Pancreas (tissue), 10 donors: ENCODE measurements around the gene PHYHIPL. TPM values are rescaled to one million over a fixed set of nuclear protein-coding genes. Genes with fewer than 3 reads are reported as not detected.

Source experiments
- ATAC-seq, 4 donors: fragments of 200-7000 bp; cut with Tn5 transposase; one replicate each; pipeline versions ENCODE4 v1.8.0 to v1.9.1; 2020; ENCODE audit warnings: mild to moderate bottlenecking in 4 of 4, moderate library complexity in 4 of 4
- DNase-seq, 6 donors: peaks; one replicate each; pipeline ENCODE4 v3.0.0-alpha.2; 2020
- FAIRE-seq: peaks from 2 replicates; lab custom pipeline; 2012; peaks lifted over from hg19 to GRCh38; lab: Jason Lieb, UNC
- H3K27ac ChIP-seq, 4 donors: fragments of 200-600 bp; sonication (generic); 1 replicate in 3 of 4; 2 replicates in 1 of 4; pipeline versions ENCODE4 v1.5.0 to v1.8.0; 2020
- H3K27me3 ChIP-seq, 4 donors: fragments of 200-600 bp; one replicate each; pipeline ENCODE4 v1.8.0; 2021
- H3K36me3 ChIP-seq, 3 donors: fragments of 200-600 bp; sonication (generic) in 1 of 3; one replicate each; pipeline versions ENCODE4 v1.5.0 to v1.8.0; 2020 to 2021
- H3K4me1 ChIP-seq, 3 donors: fragments of 200-600 bp; one replicate each; pipeline ENCODE4 v1.8.0; 2021
- H3K4me3 ChIP-seq, 4 donors: fragments of 200-600 bp; sonication (generic) in 2 of 4; one replicate each; pipeline versions ENCODE4 v1.5.0 to v1.8.0; 2020 to 2021
- H3K9me3 ChIP-seq, 4 donors: fragments of 200-600 bp; one replicate each; pipeline ENCODE4 v1.8.0; 2021
- CTCF ChIP-seq, 4 donors: fragments of 200-600 bp; sonication (generic) in 3 of 4; IDR thresholded peaks; one replicate each; pipeline versions ENCODE4 v1.5.0 to v1.8.0; 2021; ENCODE audit warnings: antibody characterized with exemption in 4 of 4
- WGBS, 2 donors: extraction: QIAGEN DNeasy Blood & Tissue Kit; methylation state at CpG; one replicate each; pipeline ENCODE4 v1.1.7; 2013; 5-methylcytosine and 5-hydroxymethylcytosine counted together
- intact Hi-C, 3 donors: fragments of 100-400 bp; cut with DNase I; formaldehyde crosslinking; loops; one replicate each; pipeline versions ENCODE4 v1.11.1 to v1.14.2; 2022
- polyA plus RNA-seq, 2 donors: library from polyadenylated mRNA; stranded (reverse); fragments of 200-250 nt; gene quantifications; one replicate each; pipeline ENCODE4 v1.2.3, GENCODE V29; 2013
- total RNA-seq, 6 donors: library from RNA; stranded (reverse); fragmentation: NEBNext Ultra II Directional in 4 of 6; extraction: Animal tissue kit (Norgen Biotek cat#: 25700) in 4 of 6; gene quantifications; one replicate each; pipeline versions ENCODE4 v1.2.1 to v1.2.4, GENCODE V29; 2021 to 2023
- donor health status: healthy with polysubstance abuse.
- donor health status: DM: no; HTN: no; CAD: no; lungs with moderate emphysema.
- donor health status: DM: no; HTN: no; CAD: no.
- donor health status: control.
- donor health status: control.
- donor health status: Bipolar disorder and iron deficiency.
- donor health status: DM: yes; HTN: yes; CAD: no.
- donor health status: DM: no; HTN: no; CAD: no.
- donor health status: DM: no; HTN: no; CAD: no.
- donor health status: DM: yes; HTN: yes; CAD: no.

The PHYHIPL gene
- total and polyA plus RNA-seq, 8 donors: 1.9 to 12.8 (median 5.4) TPM

DNA sequence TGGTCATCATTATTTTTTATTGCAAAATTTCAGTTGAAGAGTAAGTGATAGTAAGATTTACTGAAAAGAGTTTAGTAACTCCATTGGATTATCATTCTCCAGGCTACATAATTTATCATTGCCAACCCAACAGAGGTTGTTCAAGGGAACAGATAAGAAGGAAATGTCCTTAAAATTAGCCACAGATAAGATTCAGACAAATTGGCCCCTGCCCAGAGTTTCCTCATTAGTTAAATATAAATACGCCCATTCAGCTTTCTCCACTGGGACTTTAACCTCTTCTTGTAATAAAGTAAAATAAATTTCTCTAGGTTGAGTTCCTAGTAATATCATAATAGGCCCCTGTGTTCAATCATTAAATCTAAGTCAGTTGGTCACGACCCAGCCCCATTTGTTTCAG lies 27.7 kb upstream of the PHYHIPL start:
- no peaks in the 10 kb centered on the region for H3K36me3 ChIP-seq
- no peak for DNase-seq
- ATAC-seq: peak in 3 of 4 donors; percentile 40 to 67 (median 59)
- no peaks in the 10 kb centered on the region for H3K4me1 ChIP-seq
- 22 to 25% methylated on average over 2 of the region's 2 CpGs for WGBS, 2 donors
- no peaks in the 10 kb centered on the region for H3K9me3 ChIP-seq
- no peak for TF ChIP-seq CTCF (IDR thresholded peaks at IDR 0.05)
- intact Hi-C loops: no loop called here
- no peaks in the 10 kb centered on the region for H3K27me3 ChIP-seq
- H3K4me3 ChIP-seq: no peak overlapping the region
- H3K27ac ChIP-seq: no peak overlapping the region
- no peak for FAIRE-seq

GRCh38 chr10:59155556-59155955 lies 20.9 kb upstream of the PHYHIPL start:
- H3K36me3 ChIP-seq: no peaks in the 10 kb centered on the region
- DNase-seq: no peak
- 93 to 100% methylated on average over 2 of the region's 2 CpGs for WGBS, 2 donors
- no peak overlapping the region for H3K4me3 ChIP-seq
- no peaks in the 10 kb centered on the region for H3K27me3 ChIP-seq
- TF ChIP-seq CTCF (IDR thresholded peaks at IDR 0.05): no peak
- no peak overlapping the region for H3K27ac ChIP-seq
- H3K9me3 ChIP-seq: no peaks in the 10 kb centered on the region
- no peaks in the 10 kb centered on the region for H3K4me1 ChIP-seq
- no peak for FAIRE-seq
- intact Hi-C loops: no loop called here
- ATAC-seq: no peak

DNA sequence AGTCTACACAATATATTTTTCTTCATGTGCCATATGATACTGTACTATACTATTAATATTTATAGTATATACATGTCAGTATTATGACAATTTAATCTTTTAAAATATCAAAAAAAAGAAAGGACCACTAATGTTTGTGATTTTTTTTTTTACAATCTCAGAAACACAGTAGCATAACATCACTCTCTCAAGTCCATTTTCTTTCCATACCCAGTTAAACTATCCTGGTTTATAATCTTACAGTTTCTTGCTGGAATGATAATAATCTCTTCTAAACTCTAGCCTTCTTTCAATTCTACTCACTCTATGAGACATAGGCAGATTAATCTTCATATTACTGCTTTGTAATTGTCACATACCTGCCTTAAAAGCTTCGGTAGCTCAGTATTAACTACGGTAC lies 8.9 kb upstream of the PHYHIPL start:
- intact Hi-C loops: no loop called here
- no peak overlapping the region for H3K27ac ChIP-seq
- DNase-seq (no peak), ATAC-seq (no peak), FAIRE-seq (no peak)
- no peak overlapping the region for H3K4me3 ChIP-seq
- no peaks in the 10 kb centered on the region for H3K27me3 ChIP-seq
- no peaks in the 10 kb centered on the region for H3K9me3 ChIP-seq
- WGBS, 2 donors: 93% methylated on average over 2 of the region's 2 CpGs
- no peak for TF ChIP-seq CTCF (IDR thresholded peaks at IDR 0.05)
- H3K36me3 ChIP-seq: no peaks in the 10 kb centered on the region
- H3K4me1 ChIP-seq: no peaks in the 10 kb centered on the region

- peaks cover 0 to 3% (median 0%) of the 10 kb centered on the region in 3 donors for H3K4me1 ChIP-seq
- ATAC-seq (no peak), FAIRE-seq (no peak), DNase-seq (no peak)
- no peaks in the 10 kb centered on the region for H3K27me3 ChIP-seq
- no peaks in the 10 kb centered on the region for H3K36me3 ChIP-seq
- H3K9me3 ChIP-seq: no peaks in the 10 kb centered on the region
- no peak overlapping the region for H3K4me3 ChIP-seq
- TF ChIP-seq CTCF (IDR thresholded peaks at IDR 0.05): no peak
- H3K27ac ChIP-seq: no peak overlapping the region
- intact Hi-C loops: no loop called here
- WGBS, 2 donors: 91 to 96% methylated on average over 5 of the region's 5 CpGs
Observed at GRCh38 chr10:59172567-59172966, 3.9 kb upstream of the PHYHIPL start.

DNA sequence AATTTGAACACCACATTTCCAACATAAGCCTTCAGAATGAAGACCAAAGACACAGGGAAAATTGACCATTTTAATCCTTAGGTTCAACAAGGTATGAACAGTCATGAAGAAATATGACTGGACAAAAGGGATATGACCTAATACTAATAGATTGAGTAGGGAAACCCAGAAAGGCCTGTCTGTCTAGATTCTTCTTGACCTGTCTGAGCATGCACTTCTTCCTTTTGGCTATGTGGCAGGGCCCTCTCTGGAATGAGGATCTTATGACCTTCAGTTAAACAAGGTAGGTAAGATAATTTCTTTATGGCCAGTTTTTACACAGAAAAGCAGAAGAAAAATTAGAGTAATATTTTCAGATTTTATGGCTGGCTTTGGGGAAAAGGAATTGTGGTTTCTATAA lies 3.0 kb upstream of the PHYHIPL start:
- Histone ChIP-seq H3K4me1 (peaks cover 0 to 3% (median 0%) of the 10 kb centered on the region in 3 donors), H3K9me3 (no peaks in the 10 kb centered on the region), H3K4me3 (no peak overlapping the region), H3K27me3 (no peaks in the 10 kb centered on the region), H3K36me3 (no peaks in the 10 kb centered on the region), H3K27ac (peak overlapping the region in 1 of 4 donors; percentile 95)
- intact Hi-C loops: no loop called here
- ATAC-seq (no peak), FAIRE-seq (no peak), DNase-seq (no peak)
- TF ChIP-seq CTCF (IDR thresholded peaks at IDR 0.05): no peak
